Mesenchymal stem cell (in vitro differentiated cells and primary cell): ENCODE results near the gene SRPK2.
"Not testable (repeated sequence)": the region's sequence is repeated elsewhere in the genome, so short reads cannot be mapped to it uniquely, and the experiment has no call there.

Source experiments
- DNase-seq: peaks from one replicate; pipeline ENCODE4 v3.0.0-alpha.2; 2013
- H2AFZ ChIP-seq: one replicate; pipeline ENCODE4 v1.6.1; 2013; ENCODE audit warnings: low read depth, mild to moderate bottlenecking, control low read depth, inconsistent platforms, low read length, moderate library complexity
- H2AK5ac ChIP-seq: 2 replicates; pipeline ENCODE4 v1.6.1; 2013; ENCODE audit warnings: low read length, moderate library complexity, mild to moderate bottlenecking, inconsistent platforms; ENCODE audit not compliant: severe bottlenecking
- H2BK120ac ChIP-seq: one replicate; pipeline ENCODE4 v1.6.1; 2013; ENCODE audit warnings: low read depth, mild to moderate bottlenecking, inconsistent platforms, low read length, moderate library complexity
- H2BK12ac ChIP-seq, 2 experiments: one replicate each; pipeline ENCODE4 v1.6.1; 2013; ENCODE audit warnings: inconsistent platforms in 2 of 2, low read length in 2 of 2, mild to moderate bottlenecking in 2 of 2, moderate library complexity in 2 of 2, control low read depth in 1 of 2
- H2BK15ac ChIP-seq: one replicate; pipeline ENCODE4 v1.6.1; 2013; ENCODE audit warnings: mild to moderate bottlenecking, low read depth, inconsistent platforms; ENCODE audit not compliant: poor library complexity, severe bottlenecking
- H2BK5ac ChIP-seq: 2 replicates; pipeline ENCODE4 v1.6.1; 2013; ENCODE audit warnings: low read depth, mild to moderate bottlenecking, low read length, control low read depth, inconsistent platforms; ENCODE audit not compliant: poor library complexity, severe bottlenecking
- H3K14ac ChIP-seq, 2 experiments: one replicate each; pipeline ENCODE4 v1.6.1; 2013; ENCODE audit warnings: inconsistent platforms in 2 of 2, low read length in 2 of 2, control low read depth in 1 of 2, mild to moderate bottlenecking in 1 of 2, moderate library complexity in 1 of 2
- H3K18ac ChIP-seq, 2 experiments: one replicate each; pipeline ENCODE4 v1.6.1; 2013; ENCODE audit warnings: inconsistent platforms in 2 of 2, low read length in 2 of 2, control low read depth in 1 of 2, low read depth in 1 of 2, mild to moderate bottlenecking in 1 of 2
- H3K23ac ChIP-seq, 2 experiments: one replicate each; pipeline ENCODE4 v1.6.1; 2013; ENCODE audit warnings: inconsistent platforms in 2 of 2, low read length in 2 of 2, mild to moderate bottlenecking in 2 of 2, moderate library complexity in 2 of 2, control low read depth in 1 of 2
- H3K27ac ChIP-seq: 2 replicates; pipeline ENCODE4 v1.5.1; 2013; ENCODE audit warnings: mild to moderate bottlenecking, moderate library complexity, low read length, control low read depth, inconsistent platforms; ENCODE audit not compliant: poor library complexity, severe bottlenecking
- H3K27me3 ChIP-seq, 2 experiments: 2 replicates each; pipeline versions ENCODE4 v1.6.1 to v1.7.0; 2013; ENCODE audit warnings: low read length in 2 of 2, mild to moderate bottlenecking in 2 of 2, moderate library complexity in 2 of 2, control low read depth in 1 of 2, inconsistent platforms in 1 of 2; ENCODE audit not compliant: control insufficient read depth in 1 of 2, insufficient read depth in 1 of 2
- H3K36me3 ChIP-seq, 2 experiments: 2 replicates each; pipeline versions ENCODE4 v1.6.1 to v1.7.0; 2013; ENCODE audit warnings: low read length in 2 of 2, control low read depth in 1 of 2, inconsistent platforms in 1 of 2, low read depth in 1 of 2, mild to moderate bottlenecking in 1 of 2; ENCODE audit not compliant: insufficient read depth in 2 of 2, control insufficient read depth in 1 of 2
- H3K4ac ChIP-seq, 2 experiments: one replicate each; pipeline ENCODE4 v1.6.1; 2013; ENCODE audit warnings: inconsistent platforms in 2 of 2, low read length in 2 of 2, mild to moderate bottlenecking in 2 of 2, moderate library complexity in 2 of 2, control low read depth in 1 of 2, low read depth in 1 of 2
- H3K4me1 ChIP-seq: 2 replicates; pipeline ENCODE4 v1.6.1; 2013; ENCODE audit warnings: low read depth, low read length, control low read depth; ENCODE audit not compliant: control insufficient read depth, insufficient read depth
- H3K4me2 ChIP-seq: 2 replicates; pipeline ENCODE4 v1.6.1; 2013; ENCODE audit warnings: low read length, mild to moderate bottlenecking, inconsistent platforms; ENCODE audit not compliant: poor library complexity, severe bottlenecking
- H3K4me3 ChIP-seq, 2 experiments: 2 replicates each; pipeline versions ENCODE4 v1.5.1 to v1.7.0; 2013; ENCODE audit warnings: low read length in 2 of 2, mild to moderate bottlenecking in 2 of 2, control low read depth in 1 of 2, low read depth in 1 of 2; ENCODE audit not compliant: insufficient read depth in 1 of 2
- H3K79me1 ChIP-seq: replicated peaks from 2 replicates; pipeline ENCODE4 v1.6.1; 2013; ENCODE audit warnings: mild to moderate bottlenecking, control low read depth, low read length, inconsistent platforms; ENCODE audit not compliant: poor library complexity, severe bottlenecking
- H3K9ac ChIP-seq: 2 replicates; pipeline ENCODE4 v1.7.0; 2013; ENCODE audit warnings: mild to moderate bottlenecking, low read length, moderate library complexity
- H3K9me3 ChIP-seq: 2 replicates; pipeline ENCODE4 v1.7.0; 2013; ENCODE audit warnings: mild to moderate bottlenecking, low read length; ENCODE audit not compliant: control insufficient read depth
- H4K8ac ChIP-seq: one replicate; pipeline ENCODE4 v1.6.1; 2013; ENCODE audit warnings: inconsistent platforms, mild to moderate bottlenecking, low read length, moderate library complexity
- H4K91ac ChIP-seq: one replicate; pipeline ENCODE4 v1.6.1; 2013; ENCODE audit warnings: mild to moderate bottlenecking, low read length, inconsistent platforms
- WGBS: methylation state at CpG from one replicate; pipeline ENCODE4 v1.1.7; 2013; ENCODE audit warnings: mixed read lengths; 5-methylcytosine and 5-hydroxymethylcytosine counted together

SRPK2 gene

GRCh38 chr7:105232829-105233291 lies 155.9 kb downstream of the SRPK2 start:
- H2AFZ ChIP-seq, H3K14ac ChIP-seq, H2BK12ac ChIP-seq, H3K9ac ChIP-seq, H2BK5ac ChIP-seq, H3K18ac ChIP-seq, H2AK5ac ChIP-seq, H4K91ac ChIP-seq, H2BK120ac ChIP-seq, H4K8ac ChIP-seq, H3K23ac ChIP-seq, H3K4me1 ChIP-seq, H3K4me2 ChIP-seq, DNase-seq, H3K27me3 ChIP-seq, H3K9me3 ChIP-seq, H2BK15ac ChIP-seq, H3K27ac ChIP-seq, H3K4me3 ChIP-seq, H3K4ac ChIP-seq: not testable (repeated sequence)
- WGBS, result 98% methylated on average over 6 of the region's 6 CpGs
- Histone ChIP-seq H3K79me1 (peaks cover 26% of the 10 kb centered on the region), H3K36me3 (peaks cover 4 to 14% of the 10 kb centered on the region in 2 experiments)

- Histone ChIP-seq H3K4me3 (no peak overlapping the region), H2BK15ac (no peak overlapping the region), H3K9ac (no peak overlapping the region), H4K91ac (no peak overlapping the region), H4K8ac (no peak overlapping the region), H2BK12ac (no peak overlapping the region), H3K23ac (no peak overlapping the region), H3K4me2 (no peak overlapping the region), H3K36me3 (peaks cover 4 to 13% of the 10 kb centered on the region in 2 experiments), H3K4ac (no peak overlapping the region), H3K27ac (no peak overlapping the region), H3K9me3 (no peaks in the 10 kb centered on the region), H2BK120ac (no peak overlapping the region), H2BK5ac (no peak overlapping the region), H2AK5ac (no peak overlapping the region), H3K27me3 (no peaks in the 10 kb centered on the region), H3K14ac (no peak overlapping the region), H3K18ac (no peak overlapping the region), H3K79me1 (peaks cover 30% of the 10 kb centered on the region), H3K4me1 (peaks cover 2% of the 10 kb centered on the region), H2AFZ (no peak overlapping the region)
- no peak for DNase-seq
- WGBS, result 94% methylated on average over 3 of the region's 3 CpGs
Measured at GRCh38 chr7:105230486-105230885, 158.2 kb downstream of the SRPK2 start.

GRCh38 chr7:105229641-105230040 lies 159.1 kb downstream of the SRPK2 start:
- DNase-seq, result no peak
- Histone ChIP-seq H3K4ac (no peak overlapping the region), H4K8ac (no peak overlapping the region), H3K14ac (no peak overlapping the region), H3K18ac (no peak overlapping the region), H3K9me3 (no peaks in the 10 kb centered on the region), H3K79me1 (peaks cover 27% of the 10 kb centered on the region), H2AFZ (no peak overlapping the region), H3K9ac (no peak overlapping the region), H2BK120ac (no peak overlapping the region), H2AK5ac (no peak overlapping the region), H3K36me3 (peaks cover 4 to 13% of the 10 kb centered on the region in 2 experiments), H3K27me3 (no peaks in the 10 kb centered on the region), H2BK15ac (no peak overlapping the region), H2BK5ac (no peak overlapping the region), H3K4me1 (peaks cover 3% of the 10 kb centered on the region), H3K27ac (no peak overlapping the region), H4K91ac (no peak overlapping the region), H3K4me3 (no peak overlapping the region), H2BK12ac (no peak overlapping the region), H3K4me2 (no peak overlapping the region), H3K23ac (no peak overlapping the region)
- WGBS, result 98% methylated on average over 5 of the region's 5 CpGs

- Histone ChIP-seq H2BK5ac (no peak overlapping the region), H2BK15ac (no peak overlapping the region), H3K9ac (no peak overlapping the region), H3K27ac (no peak overlapping the region), H2BK120ac (no peak overlapping the region), H3K4me3 (no peak overlapping the region), H4K8ac (no peak overlapping the region), H3K27me3 (no peaks in the 10 kb centered on the region), H3K18ac (no peak overlapping the region), H3K9me3 (no peaks in the 10 kb centered on the region), H2AFZ (no peak overlapping the region), H3K4me1 (peaks cover 3% of the 10 kb centered on the region), H2BK12ac (no peak overlapping the region), H3K14ac (no peak overlapping the region), H3K4me2 (no peak overlapping the region), H3K36me3 (peaks cover 4 to 13% of the 10 kb centered on the region in 2 experiments), H3K23ac (no peak overlapping the region), H3K79me1 (peaks cover 25% of the 10 kb centered on the region), H3K4ac (no peak overlapping the region), H2AK5ac (no peak overlapping the region), H4K91ac (no peak overlapping the region)
- WGBS, result 67% methylated on average over 20 of the region's 20 CpGs
- no peak for DNase-seq
Measured at GRCh38 chr7:105228555-105228954, 160.2 kb downstream of the SRPK2 start.
